K562 (cell line): Measurements from ENCODE around the gene GPSM3. TPM values are rescaled to one million over a fixed set of nuclear protein-coding genes. Genes with fewer than 3 reads are reported as not detected.
A peak's percentile ranks its signal among the peaks of the same experiment; 100 is the strongest.

Source experiments
- ARID4B ChIP-seq: sonication (generic); formaldehyde crosslinking; IDR thresholded peaks from 2 replicates; pipeline ENCODE4 v1.8.0; 2022; ENCODE audit warnings: mild to moderate bottlenecking, missing genetic modification reagents
- CXXC5 ChIP-seq: fragments of 250-450 bp; sonication (Bioruptor Pico); IDR thresholded peaks from 2 replicates; pipeline ENCODE4 v1.8.0; 2022; ENCODE audit warnings: inconsistent platforms, mild to moderate bottlenecking, moderate library complexity
- HMBOX1 ChIP-seq: sonication (generic); IDR thresholded peaks from 2 replicates; pipeline ENCODE4 v1.6.1; 2016
- NFIC ChIP-seq: fragments of 450-650 bp; IDR thresholded peaks from 2 replicates; pipeline ENCODE4 v1.6.1; 2017; ENCODE audit warnings: mild to moderate bottlenecking, inconsistent platforms
- RFX7 ChIP-seq: fragments of 250-450 bp; sonication (Bioruptor Pico); IDR thresholded peaks from 2 replicates; pipeline ENCODE4 v1.5.1; 2021; ENCODE audit warnings: mild to moderate bottlenecking
- RHOXF2B ChIP-seq: fragments of 250-450 bp; sonication (Bioruptor Pico); conservative IDR thresholded peaks from 2 replicates; pipeline ENCODE4 v1.5.1; 2021
- SMARCC2 ChIP-seq: fragments of 450-650 bp; IDR thresholded peaks from 2 replicates; pipeline ENCODE4 v1.6.1; 2017; ENCODE audit warnings: antibody characterized with exemption, moderate library complexity, mild to moderate bottlenecking, low read depth
- SP1 ChIP-seq: sonication (generic); formaldehyde crosslinking; IDR thresholded peaks from 2 replicates; pipeline ENCODE4 v1.8.1; 2022; ENCODE audit warnings: mild to moderate bottlenecking, missing genetic modification reagents
- STAT6 ChIP-seq: sonication (generic); formaldehyde crosslinking; IDR thresholded peaks from 2 replicates; pipeline ENCODE4 v1.8.1; 2023; ENCODE audit warnings: mild to moderate bottlenecking, missing genetic modification reagents
- U2AF2 ChIP-seq: fragments of 200-400 bp; formaldehyde crosslinking; optimal IDR thresholded peaks from 2 replicates; pipeline ENCODE3; 2017; ENCODE audit warnings: low read depth, mild to moderate bottlenecking, low read length
- ZNF436 ChIP-seq: fragments of 250-450, 450-650 bp; sonication (Bioruptor Pico); formaldehyde crosslinking; IDR thresholded peaks from 2 replicates; pipeline ENCODE4 v1.7.0; 2020; ENCODE audit warnings: mild to moderate bottlenecking
- ZNF717 ChIP-seq: fragments of 250-450 bp; sonication (Bioruptor Pico); IDR thresholded peaks from 2 replicates; pipeline ENCODE4 v1.5.0; 2021
- ZZZ3 ChIP-seq: fragments of 450-650 bp; IDR thresholded peaks from 2 replicates; pipeline ENCODE4 v1.6.1; 2016; ENCODE audit warnings: antibody characterized with exemption, mild to moderate bottlenecking, moderate library complexity
- polyA plus RNA-seq, 8 experiments: library from polyadenylated mRNA; depleted of rRNA in 4 of 8; stranded (reverse) in 5 of 8; unstranded in 3 of 8; fragments of >200 nt; fragmentation: Nextera tagmentation in 2 of 8; fragmentation: Illumina TruSeq in 1 of 8; extraction: Ambion mirVana in 2 of 8; extraction: Trizol in 1 of 8; gene quantifications; 2 replicates each; pipeline versions ENCODE4 v1.2.1 to v1.2.3, GENCODE V29; 2011 to 2014; ENCODE audit warnings: inconsistent platforms in 1 of 8, missing spikeins in 1 of 8
- total RNA-seq, 7 experiments: library from RNA; depleted of rRNA in 6 of 7; stranded (reverse); fragments of >200 nt in 6 of 7; fragmentation: Illumina TruSeq in 2 of 7; extraction: Trizol in 2 of 7; gene quantifications; 2 replicates each; pipeline versions ENCODE4 v1.2.1 to v1.2.3, GENCODE V29; 2011 to 2021; ENCODE audit warnings: low replicate concordance in 1 of 7
- TF ChIP-seq, protein P1 (sequence below), 2 experiments: fragments of 450-650 bp; IDR thresholded peaks; 2 replicates each; pipeline ENCODE4 v1.6.1; 2018; ENCODE audit warnings: mild to moderate bottlenecking in 2 of 2, low read depth in 1 of 2; ENCODE audit not compliant: partially characterized antibody in 2 of 2
- TF ChIP-seq, protein P2 (sequence below): fragments of 200-800 bp; sonication (Bioruptor generic); IDR thresholded peaks from 2 replicates; pipeline ENCODE4 v1.6.1; 2017; ENCODE audit warnings: missing genetic modification characterization, missing compliant biosample characterization

The GPSM3 gene
- total and polyA plus RNA-seq, 9 of the 15 experiments (the other 6 are each of a cell fraction or from before 2014, with no cell fraction given), result 5.3 to 42.6 (median 24.4) TPM

DNA sequence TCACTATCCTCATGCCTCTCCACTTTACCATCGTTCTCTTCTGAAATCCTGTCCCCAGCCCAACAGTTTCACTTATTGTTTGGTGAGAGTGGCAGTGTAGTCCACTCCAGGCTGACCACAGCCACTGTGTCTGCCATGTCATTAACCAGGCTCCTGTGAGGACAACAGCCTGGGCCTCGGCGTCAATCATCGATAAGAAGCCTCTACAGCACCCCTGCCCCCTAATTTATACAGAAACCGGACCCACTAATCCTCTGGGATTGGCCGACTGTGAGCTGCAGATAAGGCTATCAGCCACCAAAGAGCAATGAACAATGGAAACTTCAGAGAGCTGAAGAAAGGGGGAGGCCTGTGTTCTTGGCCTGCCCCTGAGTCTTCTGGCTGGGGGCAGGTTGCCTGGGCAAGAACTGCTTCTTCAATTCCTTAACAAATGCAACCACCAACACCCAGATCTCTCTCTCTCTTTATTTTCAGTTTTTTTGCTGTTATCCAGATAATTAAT, 24.6 kb downstream of the GPSM3 start (continued):
- TF ChIP-seq STAT6, result no peak
- no peak for TF ChIP-seq RFX7
- no peak for TF ChIP-seq HMBOX1
- TF ChIP-seq ARID4B (CRISPR knock-in tag), result no peak
- no peak for TF ChIP-seq SP1
- TF ChIP-seq, protein P1, sequence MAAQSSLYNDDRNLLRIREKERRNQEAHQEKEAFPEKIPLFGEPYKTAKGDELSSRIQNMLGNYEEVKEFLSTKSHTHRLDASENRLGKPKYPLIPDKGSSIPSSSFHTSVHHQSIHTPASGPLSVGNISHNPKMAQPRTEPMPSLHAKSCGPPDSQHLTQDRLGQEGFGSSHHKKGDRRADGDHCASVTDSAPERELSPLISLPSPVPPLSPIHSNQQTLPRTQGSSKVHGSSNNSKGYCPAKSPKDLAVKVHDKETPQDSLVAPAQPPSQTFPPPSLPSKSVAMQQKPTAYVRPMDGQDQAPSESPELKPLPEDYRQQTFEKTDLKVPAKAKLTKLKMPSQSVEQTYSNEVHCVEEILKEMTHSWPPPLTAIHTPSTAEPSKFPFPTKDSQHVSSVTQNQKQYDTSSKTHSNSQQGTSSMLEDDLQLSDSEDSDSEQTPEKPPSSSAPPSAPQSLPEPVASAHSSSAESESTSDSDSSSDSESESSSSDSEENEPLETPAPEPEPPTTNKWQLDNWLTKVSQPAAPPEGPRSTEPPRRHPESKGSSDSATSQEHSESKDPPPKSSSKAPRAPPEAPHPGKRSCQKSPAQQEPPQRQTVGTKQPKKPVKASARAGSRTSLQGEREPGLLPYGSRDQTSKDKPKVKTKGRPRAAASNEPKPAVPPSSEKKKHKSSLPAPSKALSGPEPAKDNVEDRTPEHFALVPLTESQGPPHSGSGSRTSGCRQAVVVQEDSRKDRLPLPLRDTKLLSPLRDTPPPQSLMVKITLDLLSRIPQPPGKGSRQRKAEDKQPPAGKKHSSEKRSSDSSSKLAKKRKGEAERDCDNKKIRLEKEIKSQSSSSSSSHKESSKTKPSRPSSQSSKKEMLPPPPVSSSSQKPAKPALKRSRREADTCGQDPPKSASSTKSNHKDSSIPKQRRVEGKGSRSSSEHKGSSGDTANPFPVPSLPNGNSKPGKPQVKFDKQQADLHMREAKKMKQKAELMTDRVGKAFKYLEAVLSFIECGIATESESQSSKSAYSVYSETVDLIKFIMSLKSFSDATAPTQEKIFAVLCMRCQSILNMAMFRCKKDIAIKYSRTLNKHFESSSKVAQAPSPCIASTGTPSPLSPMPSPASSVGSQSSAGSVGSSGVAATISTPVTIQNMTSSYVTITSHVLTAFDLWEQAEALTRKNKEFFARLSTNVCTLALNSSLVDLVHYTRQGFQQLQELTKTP (IDR thresholded peaks at IDR 0.05; ENCODE audit: low read depth in 1 of 2, partially characterized antibody in 2 of 2), result peak in 1 of 2 experiments; percentile 71
- TF ChIP-seq RHOXF2B (CRISPR knock-in tag), result no peak
- TF ChIP-seq ZNF717, result no peak
- no peak for TF ChIP-seq ZZZ3
- TF ChIP-seq SMARCC2, result peak; percentile 90
- TF ChIP-seq U2AF2, result no peak
- peak; percentile 87 for TF ChIP-seq NFIC
- TF ChIP-seq ZNF436 (CRISPR knock-in tag), result no peak
- peak; percentile 94 for TF ChIP-seq CXXC5 (CRISPR knock-in tag)
- TF ChIP-seq, protein P2, sequence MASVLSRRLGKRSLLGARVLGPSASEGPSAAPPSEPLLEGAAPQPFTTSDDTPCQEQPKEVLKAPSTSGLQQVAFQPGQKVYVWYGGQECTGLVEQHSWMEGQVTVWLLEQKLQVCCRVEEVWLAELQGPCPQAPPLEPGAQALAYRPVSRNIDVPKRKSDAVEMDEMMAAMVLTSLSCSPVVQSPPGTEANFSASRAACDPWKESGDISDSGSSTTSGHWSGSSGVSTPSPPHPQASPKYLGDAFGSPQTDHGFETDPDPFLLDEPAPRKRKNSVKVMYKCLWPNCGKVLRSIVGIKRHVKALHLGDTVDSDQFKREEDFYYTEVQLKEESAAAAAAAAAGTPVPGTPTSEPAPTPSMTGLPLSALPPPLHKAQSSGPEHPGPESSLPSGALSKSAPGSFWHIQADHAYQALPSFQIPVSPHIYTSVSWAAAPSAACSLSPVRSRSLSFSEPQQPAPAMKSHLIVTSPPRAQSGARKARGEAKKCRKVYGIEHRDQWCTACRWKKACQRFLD, result peak; percentile 89
